Kidney (tissue), 14 donors: ENCODE results near the gene ADAMTSL4. TPM values are rescaled to one million over a fixed set of nuclear protein-coding genes. Genes with fewer than 3 reads are reported as not detected.
A peak's percentile ranks its signal among the peaks of the same experiment; 100 is the strongest.

Experiments used
- DNase-seq, 5 donors: peaks; one replicate each; pipeline ENCODE4 v3.0.0-alpha.2; 2013 to 2020
- FAIRE-seq: peaks from 2 replicates; lab custom pipeline; 2012; peaks lifted over from hg19 to GRCh38; lab: Jason Lieb, UNC
- H3K27ac ChIP-seq, 2 donors: one replicate each; pipeline ENCODE4 v1.7.0; 2013; ENCODE audit warnings: low read depth in 2 of 2, low read length in 2 of 2, inconsistent platforms in 1 of 2
- H3K27me3 ChIP-seq: one replicate; pipeline ENCODE4 v1.7.1; 2013; ENCODE audit warnings: low read length, inconsistent platforms; ENCODE audit not compliant: control insufficient read depth, insufficient read depth
- H3K36me3 ChIP-seq, 3 donors: one replicate each; pipeline versions ENCODE4 v1.7.0 to v1.7.1; 2013; ENCODE audit warnings: low read length in 3 of 3, control low read depth in 1 of 3, inconsistent platforms in 1 of 3; ENCODE audit not compliant: insufficient read depth in 3 of 3, control insufficient read depth in 2 of 3
- H3K4me1 ChIP-seq, 3 donors: one replicate each; pipeline versions ENCODE4 v1.7.0 to v1.7.1; 2013; ENCODE audit warnings: low read length in 3 of 3, inconsistent platforms in 1 of 3, low read depth in 1 of 3; ENCODE audit not compliant: control insufficient read depth in 2 of 3, insufficient read depth in 2 of 3
- H3K4me3 ChIP-seq, 3 donors: one replicate each; pipeline versions ENCODE4 v1.7.0 to v1.8.1; 2013; ENCODE audit warnings: low read length in 3 of 3, control low read depth in 1 of 3, inconsistent platforms in 1 of 3
- H3K9ac ChIP-seq, 3 donors: one replicate each; pipeline versions ENCODE4 v1.7.0 to v1.7.1; 2013; ENCODE audit warnings: low read length in 3 of 3, control low read depth in 1 of 3, inconsistent platforms in 1 of 3
- H3K9me3 ChIP-seq, 3 donors: one replicate each; pipeline versions ENCODE4 v1.7.0 to v1.7.1; 2013; ENCODE audit warnings: low read length in 3 of 3, control low read depth in 1 of 3, inconsistent platforms in 1 of 3; ENCODE audit not compliant: control insufficient read depth in 2 of 3, insufficient read depth in 1 of 3
- CTCF ChIP-seq: IDR thresholded peaks from 3 replicates; pipeline ENCODE4 v1.5.1; 2012; ENCODE audit warnings: mild to moderate bottlenecking, moderate library complexity, borderline replicate concordance; ENCODE audit not compliant: insufficient read depth; ENCODE audit errors: extremely low read depth
- intact Hi-C: fragments of 100-400 bp; cut with DNase I; formaldehyde crosslinking; loops from one replicate; pipeline ENCODE4 v1.11.1; 2022
- microRNA-seq: library from miRNA; unstranded; fragments of <30 nt; microRNA quantifications from one replicate; pipeline ENCODE4 v1.2.0, GENCODE V29; 2020
- polyA plus RNA-seq: library from polyadenylated mRNA; stranded (reverse); fragments of 350-450 nt; fragmentation: Illumina TruSeq; extraction: RNeasy Lipid Tissue Mini Kit (QIAGEN cat#74804); gene quantifications from one replicate; pipeline ENCODE4 v1.2.3, GENCODE V29; 2014; ENCODE audit warnings: low read depth, low replicate concordance; ENCODE audit not compliant: insufficient read depth
- total RNA-seq: library from RNA; stranded (reverse); fragmentation: NEBNext Ultra II Directional; extraction: Animal tissue kit (Norgen Biotek cat#: 25700); gene quantifications from one replicate; pipeline ENCODE4 v1.2.1, GENCODE V29; 2021
- donor health status: control.
- donor health status: control.
- donor health status: control.
- donor health status: control.
- donor health status: control.
- donor health status: DM: yes; HTN: yes; CAD: no.
- donor health status: Normal renal cell carcinoma (clear cell type).

Gene ADAMTSL4
- total and polyA plus RNA-seq, 2 donors from 2014 or later: 6.9 to 20.0 TPM

- no peak for FAIRE-seq
- intact Hi-C loops: no loop called here
- no peak overlapping the region for H3K4me3 ChIP-seq
- no peak overlapping the region for H3K27ac ChIP-seq
- no peak overlapping the region for H3K9ac ChIP-seq
- peaks cover 0 to 8% (median 4%) of the 10 kb centered on the region in 3 donors for H3K4me1 ChIP-seq
- DNase-seq: no peak
- H3K9me3 ChIP-seq: no peaks in the 10 kb centered on the region
- H3K27me3 ChIP-seq: no peaks in the 10 kb centered on the region
- no peak for TF ChIP-seq CTCF
- H3K36me3 ChIP-seq: no peaks in the 10 kb centered on the region
Measured at GRCh38 chr1:150606463-150607142, 57.4 kb downstream of the ADAMTSL4 start.

GRCh38 chr1:150609732-150610131 lies 60.5 kb downstream of the ADAMTSL4 start:
- intact Hi-C loops: no loop called here
- H3K27ac ChIP-seq: no peak overlapping the region
- H3K9ac ChIP-seq: no peak overlapping the region
- peaks cover 0 to 8% (median 5%) of the 10 kb centered on the region in 3 donors for H3K4me1 ChIP-seq
- no peaks in the 10 kb centered on the region for H3K9me3 ChIP-seq
- no peak for FAIRE-seq
- H3K36me3 ChIP-seq: no peaks in the 10 kb centered on the region
- no peak overlapping the region for H3K4me3 ChIP-seq
- peak in 1 of 5 donors; percentile 32 for DNase-seq
- H3K27me3 ChIP-seq: no peaks in the 10 kb centered on the region
- TF ChIP-seq CTCF: no peak

Small RNA genes within 50 kb of the gene (microRNA-seq; reads per million reads assigned to microRNA genes)
- not detected for gene MIR4257

Other genes with a start within 250 kb of the ADAMTSL4 start
- 62.3 TPM for gene PRPF3, start 227.9 kb upstream of the ADAMTSL4 start, total RNA-seq
- 24.0 TPM for gene PRPF3, start 227.9 kb upstream of the ADAMTSL4 start, polyA plus RNA-seq
- 40.4 TPM for gene RPRD2, start 185.3 kb upstream of the ADAMTSL4 start, total RNA-seq
- 9.1 TPM for gene RPRD2, start 185.3 kb upstream of the ADAMTSL4 start, polyA plus RNA-seq
- gene TARS2, start 62.0 kb upstream of the ADAMTSL4 start, total RNA-seq: 25.6 TPM
- 20.4 TPM for gene TARS2, start 62.0 kb upstream of the ADAMTSL4 start, polyA plus RNA-seq
- 9.2 TPM for gene ECM1, start 41.3 kb upstream of the ADAMTSL4 start, total RNA-seq
- 36.4 TPM for gene ECM1, start 41.3 kb upstream of the ADAMTSL4 start, polyA plus RNA-seq
- gene FALEC, start 33.7 kb upstream of the ADAMTSL4 start, total RNA-seq: not detected
- gene FALEC, start 33.7 kb upstream of the ADAMTSL4 start, polyA plus RNA-seq: not detected
- 253 TPM for gene MCL1, start 30.2 kb downstream of the ADAMTSL4 start, total RNA-seq
- 79.5 TPM for gene MCL1, start 30.2 kb downstream of the ADAMTSL4 start, polyA plus RNA-seq
- gene ENSA, start 80.2 kb downstream of the ADAMTSL4 start, total RNA-seq: 193 TPM
- 172 TPM for gene ENSA, start 80.2 kb downstream of the ADAMTSL4 start, polyA plus RNA-seq
- gene GOLPH3L, start 147.7 kb downstream of the ADAMTSL4 start, total RNA-seq: 36.1 TPM
- 21.1 TPM for gene GOLPH3L, start 147.7 kb downstream of the ADAMTSL4 start, polyA plus RNA-seq
- gene HORMAD1, start 171.5 kb downstream of the ADAMTSL4 start, total RNA-seq: 0.13 TPM
- not detected for gene HORMAD1, start 171.5 kb downstream of the ADAMTSL4 start, polyA plus RNA-seq
- 109 TPM for gene CTSS, start 216.4 kb downstream of the ADAMTSL4 start, total RNA-seq
- 5.3 TPM for gene CTSS, start 216.4 kb downstream of the ADAMTSL4 start, polyA plus RNA-seq